ENCODE results near the gene MTM1. TPM values are rescaled to one million over a fixed set of nuclear protein-coding genes. Genes with fewer than 3 reads are reported as not detected.
A peak's percentile ranks its signal among the peaks of the same experiment; 100 is the strongest.

Gene MTM1
- polyA plus RNA-seq, 3 donors = 6.5 to 23.4 (median 17.0) TPM

GRCh38 chrX:150692831-150693724 lies 124.7 kb downstream of the MTM1 start, which contains the start of gene MTMR1:
Gene MTMR1, plus strand, starts transcription at chrX:150693396. Its CDS starts 135 bp downstream, at chrX:150693531.
- no peaks in the 10 kb centered on the region for H3K36me3 ChIP-seq (replicated peaks in 1 of 2; ENCODE audit: control insufficient read depth in 1 of 2, insufficient read depth in 2 of 2, low read length in 2 of 2)
- no peaks in the 10 kb centered on the region for H3K27me3 ChIP-seq (ENCODE audit: control insufficient read depth in 2 of 2, insufficient read depth in 2 of 2, low read length in 2 of 2)
- no peaks in the 10 kb centered on the region for H4K20me1 ChIP-seq (ENCODE audit: insufficient read depth, low read length)
- peaks cover 0 to 6% (median 0%) of the 10 kb centered on the region in 3 donors for H3K27me3 Mint-ChIP-seq (ENCODE audit: low read depth in 3 of 3)
- H3K4me2 ChIP-seq (replicated peaks; ENCODE audit: extremely low read depth, low read length, poor library complexity, severe bottlenecking) = peak within 1 kb of the TSS; percentile 77
- peaks cover 2 to 4% of the 10 kb centered on the region in 2 donors for H3K36me3 Mint-ChIP-seq
- H3K27ac ChIP-seq (ENCODE audit: low read depth in 1 of 2, low read length in 2 of 2) = peak within 1 kb of the TSS; percentile 81 to 93
- H3K9me3 ChIP-seq (replicated peaks in 1 of 2; ENCODE audit: control insufficient read depth in 1 of 2, insufficient read depth in 1 of 2, low read length in 2 of 2) = peaks cover 0 to 4% of the 10 kb centered on the region in 2 donors
- peaks cover 0 to 6% (median 0%) of the 10 kb centered on the region in 7 donors for H3K9me3 Mint-ChIP-seq
- no peak for TF ChIP-seq CTCF (IDR thresholded peaks at IDR 0.05)
- peak in 1 of 3 donors; percentile 7 for DNase-seq
- WGBS (ENCODE audit: insufficient coverage) = 0% methylated on average over 30 of the region's 92 CpGs
- H3K4me3 Mint-ChIP-seq = peak within 1 kb of the TSS; percentile 95
- H3K79me2 ChIP-seq (ENCODE audit: insufficient read depth, low read length) = peaks cover 24% of the 10 kb centered on the region
- intact Hi-C loops (cut with micrococcal nuclease) = no loop called here
- H3K4me3 ChIP-seq (replicated peaks in 1 of 3; ENCODE audit: low read depth in 2 of 3, low read length in 3 of 3) = peak within 1 kb of the TSS; percentile 59 to 79 (median 77)
- peak within 1 kb of the TSS; percentile 61 for H3K9ac ChIP-seq (ENCODE audit: insufficient read depth, low read length, poor library complexity, severe bottlenecking)
- H3K4me1 Mint-ChIP-seq = peaks cover 44% of the 10 kb centered on the region
- peak within 1 kb of the TSS; percentile 88 to 97 (median 96) for H3K27ac Mint-ChIP-seq
- H2AFZ ChIP-seq (ENCODE audit: insufficient read depth, low read depth, low read length, poor library complexity, severe bottlenecking) = peak within 1 kb of the TSS; percentile 75
- peaks cover 35 to 40% of the 10 kb centered on the region in 2 donors for H3K4me1 ChIP-seq (ENCODE audit: control insufficient read depth in 1 of 2, insufficient read depth in 2 of 2, low read length in 2 of 2)

GRCh38 chrX:150693725-150694574 lies 125.5 kb downstream of the MTM1 start:
- DNase-seq = peak in 2 of 3 donors; percentile 25 to 30
- intact Hi-C loops (cut with micrococcal nuclease) = no loop called here
- Mint-ChIP-seq H3K9me3 (peaks cover 0 to 6% (median 0%) of the 10 kb centered on the region in 7 donors), H3K27ac (peak overlapping the region; percentile 88 to 97 (median 96)), H3K27me3 (ENCODE audit: low read depth in 3 of 3) (peaks cover 0 to 8% (median 0%) of the 10 kb centered on the region in 3 donors), H3K4me3 (peak overlapping the region; percentile 95), H3K36me3 (peaks cover 2 to 4% of the 10 kb centered on the region in 2 donors), H3K4me1 (peaks cover 41% of the 10 kb centered on the region)
- H3K9me3 ChIP-seq (replicated peaks in 1 of 2; ENCODE audit: control insufficient read depth in 1 of 2, insufficient read depth in 1 of 2, low read length in 2 of 2) = peaks cover 0 to 4% of the 10 kb centered on the region in 2 donors
- peak overlapping the region; percentile 61 for H3K9ac ChIP-seq (ENCODE audit: insufficient read depth, low read length, poor library complexity, severe bottlenecking)
- peak overlapping the region; percentile 50 for H2AFZ ChIP-seq (ENCODE audit: insufficient read depth, low read depth, low read length, poor library complexity, severe bottlenecking)
- TF ChIP-seq CTCF (IDR thresholded peaks at IDR 0.05) = no peak
- H3K27ac ChIP-seq (ENCODE audit: low read depth in 1 of 2, low read length in 2 of 2) = peak overlapping the region; percentile 81 to 93
- H3K79me2 ChIP-seq (ENCODE audit: insufficient read depth, low read length) = peaks cover 29% of the 10 kb centered on the region
- 0% methylated on average over 14 of the region's 42 CpGs for WGBS (ENCODE audit: insufficient coverage)
- H3K4me1 ChIP-seq (ENCODE audit: control insufficient read depth in 1 of 2, insufficient read depth in 2 of 2, low read length in 2 of 2) = peaks cover 35 to 40% of the 10 kb centered on the region in 2 donors
- peak overlapping the region; percentile 50 to 77 (median 59) for H3K4me3 ChIP-seq (replicated peaks in 1 of 3; ENCODE audit: low read depth in 2 of 3, low read length in 3 of 3)
- H3K4me2 ChIP-seq (replicated peaks; ENCODE audit: extremely low read depth, low read length, poor library complexity, severe bottlenecking) = peak overlapping the region; percentile 77
- no peaks in the 10 kb centered on the region for H4K20me1 ChIP-seq (ENCODE audit: insufficient read depth, low read length)
- H3K36me3 ChIP-seq (replicated peaks in 1 of 2; ENCODE audit: control insufficient read depth in 1 of 2, insufficient read depth in 2 of 2, low read length in 2 of 2) = no peaks in the 10 kb centered on the region
- H3K27me3 ChIP-seq (ENCODE audit: control insufficient read depth in 2 of 2, insufficient read depth in 2 of 2, low read length in 2 of 2) = no peaks in the 10 kb centered on the region

Measured in CD14-positive monocyte (primary cell).